GM18517 (cell line): Measurements from ENCODE around the gene ERP44.
"Not testable (repeated sequence)": the region's sequence is repeated elsewhere in the genome, so short reads cannot be mapped to it uniquely, and the experiment has no call there.

Experiments
- ATAC-seq: cut with Tn5 transposase; IDR thresholded peaks from one replicate; pipeline ENCODE4 v1.9.1; 2021; ENCODE audit warnings: mild to moderate bottlenecking, moderate library complexity; ENCODE audit not compliant: unreplicated experiment

The ERP44 gene

GRCh38 chr9:100101608-100102007, 2.8 kb upstream of the ERP44 start:
- ATAC-seq: no peak

- no peak for ATAC-seq
These were observed 1.4 kb upstream of the ERP44 start for GRCh38 chr9:100100146-100100667.

- ATAC-seq: peak; percentile 14
These were observed 882 bp upstream of the ERP44 start for GRCh38 chr9:100099722-100100042.

GRCh38 chr9:100098046-100098886, 534 bp downstream of the ERP44 start:
- ATAC-seq: peak; percentile 9

DNA sequence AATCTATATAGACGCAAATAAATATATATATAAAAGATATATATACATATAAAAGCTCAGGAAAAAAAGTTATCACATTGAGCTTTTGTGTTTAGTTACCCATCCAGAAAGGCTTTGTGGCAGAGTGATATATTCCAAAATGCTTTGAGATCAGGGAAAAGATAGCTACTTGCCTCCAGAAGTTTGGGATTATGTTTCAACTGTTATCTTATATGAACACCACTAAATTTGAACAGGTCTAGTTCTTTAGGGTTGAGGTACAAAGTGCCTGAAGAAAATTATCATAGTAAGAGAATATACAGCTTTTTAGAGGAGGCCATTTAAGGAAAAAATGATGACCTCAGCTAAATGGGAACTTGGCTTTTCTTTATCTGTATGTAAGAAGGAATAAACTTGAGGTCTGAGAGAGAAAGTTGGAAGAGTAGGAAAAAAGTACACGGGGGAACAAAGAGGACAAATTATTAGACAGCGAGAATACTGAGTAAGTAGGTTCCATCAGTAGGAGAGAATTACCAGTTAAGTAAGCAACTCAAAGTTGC, 2.4 kb downstream of the ERP44 start:
- ATAC-seq: no peak

GRCh38 chr9:100094411-100094810, 4.4 kb downstream of the ERP44 start:
- not testable (repeated sequence) for ATAC-seq

GRCh38 chr9:100092066-100092465, 6.7 kb downstream of the ERP44 start:
- ATAC-seq: no peak

DNA sequence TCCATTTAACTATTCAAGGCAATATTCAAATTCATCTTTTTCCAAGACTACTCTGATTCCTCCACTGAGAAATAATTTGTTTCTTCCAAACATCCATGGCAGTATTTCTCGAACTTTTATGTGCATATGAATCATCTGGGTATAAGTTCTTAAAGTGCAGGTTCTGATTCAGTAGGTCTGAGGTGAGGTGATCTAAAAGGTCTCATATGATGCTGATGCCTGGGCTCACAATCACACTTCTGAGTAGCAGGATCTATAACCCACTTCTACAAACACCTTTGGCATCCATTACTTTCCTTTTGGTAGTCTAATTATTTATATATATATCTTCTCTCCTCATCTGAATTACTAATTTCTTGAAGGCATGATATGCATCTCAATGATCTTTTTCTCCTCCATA, 7.2 kb downstream of the ERP44 start:
- no peak for ATAC-seq

- no peak for ATAC-seq
These were observed 7.9 kb downstream of the ERP44 start for GRCh38 chr9:100090880-100091279.

GRCh38 chr9:100088202-100088601, 10.6 kb downstream of the ERP44 start:
- ATAC-seq: no peak

DNA sequence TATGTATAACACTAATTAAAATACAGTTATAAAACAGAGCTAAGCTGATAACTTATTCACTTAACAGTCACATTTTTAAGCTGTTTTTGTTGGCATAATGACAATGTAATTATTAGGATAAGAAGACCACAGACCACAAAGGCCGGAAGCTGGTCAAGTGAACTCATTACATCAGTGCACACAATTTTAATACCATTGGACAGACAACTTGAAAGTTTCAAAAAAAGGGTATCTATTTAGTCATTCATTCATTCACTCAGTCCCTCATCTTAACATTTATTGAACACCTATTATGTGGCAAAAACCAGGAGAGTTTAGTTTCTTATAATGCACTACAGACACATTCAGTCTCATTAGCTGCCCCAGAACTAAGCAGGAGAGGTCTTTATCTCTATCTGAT, 11.6 kb downstream of the ERP44 start:
- no peak for ATAC-seq

DNA sequence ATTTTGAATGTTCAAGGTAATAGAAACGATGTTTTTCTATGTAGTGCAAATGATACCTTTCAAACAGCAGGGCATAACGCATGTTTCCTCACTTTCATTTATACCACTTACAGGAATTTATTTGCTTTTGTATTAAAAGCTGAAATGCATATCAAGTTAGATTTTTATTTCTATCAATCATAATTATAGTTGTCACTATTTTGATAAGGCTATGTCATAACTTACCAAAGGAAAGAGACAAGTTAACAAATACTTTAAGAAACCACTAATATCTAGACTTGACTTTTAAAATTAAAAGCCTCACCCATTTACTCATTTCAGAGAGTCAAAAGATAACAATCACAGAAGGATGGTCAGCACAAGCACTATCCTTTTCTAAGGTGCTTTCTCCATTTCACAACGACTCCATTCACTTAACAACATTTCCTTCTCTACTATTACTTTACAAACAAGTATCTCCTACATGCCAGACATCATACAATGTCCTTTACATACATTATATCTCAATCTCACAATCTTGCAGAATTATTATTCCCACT, 12.6 kb downstream of the ERP44 start:
- no peak for ATAC-seq

DNA sequence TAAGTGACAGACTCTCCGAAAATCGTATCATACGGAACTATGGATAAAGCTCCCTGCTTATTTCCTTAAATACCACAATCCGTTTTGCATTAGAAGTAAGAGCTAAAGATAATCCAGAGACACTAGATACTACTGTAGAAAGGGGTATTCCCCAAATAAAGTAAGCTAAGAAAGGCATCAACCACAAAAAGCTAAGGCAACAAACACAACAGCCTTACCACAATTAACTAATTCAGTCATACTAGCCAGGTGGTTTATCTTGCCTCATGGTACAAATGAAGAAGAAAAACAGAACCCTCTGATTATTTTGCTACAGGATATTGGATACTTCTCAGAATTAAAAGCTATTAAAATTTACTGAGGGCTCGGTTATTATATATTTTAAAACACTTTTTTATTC, 14.1 kb downstream of the ERP44 start:
- ATAC-seq: peak; percentile 92

DNA sequence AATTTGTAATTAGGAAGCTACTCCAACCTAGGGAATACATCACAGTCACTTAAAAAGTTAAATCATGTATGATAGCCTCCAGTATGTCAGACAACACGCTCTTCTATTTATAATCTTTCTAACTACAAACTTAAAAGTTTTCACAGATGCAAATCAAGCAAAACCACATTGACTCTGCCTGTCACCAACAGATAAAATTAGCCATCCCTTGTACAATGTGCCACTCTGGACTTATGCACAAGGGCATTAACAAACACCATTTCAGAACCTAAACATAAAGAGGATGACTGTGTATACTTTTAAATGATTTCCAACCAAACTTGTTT, 14.7 kb downstream of the ERP44 start:
- ATAC-seq: peak; percentile 52

GRCh38 chr9:100083448-100084127, 15.2 kb downstream of the ERP44 start:
- peak; percentile 39 for ATAC-seq

DNA sequence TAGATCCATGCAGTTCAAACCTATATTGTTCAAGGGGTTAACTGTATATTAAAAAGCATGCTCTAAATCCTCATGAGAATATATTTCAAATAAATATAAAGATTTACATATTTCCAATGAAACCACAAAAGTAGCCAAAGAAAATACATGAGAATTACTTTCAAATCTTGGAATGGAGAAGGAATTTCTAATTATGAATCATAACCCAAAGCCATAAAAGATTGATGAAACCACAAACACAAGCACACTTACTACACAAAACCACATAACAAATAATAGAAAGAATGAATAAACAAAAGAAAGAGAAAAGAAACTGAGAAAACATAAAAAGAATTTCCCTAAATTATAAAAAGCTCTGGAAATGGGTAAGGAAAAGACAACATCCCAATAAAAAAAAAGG, 16.0 kb downstream of the ERP44 start:
- no peak for ATAC-seq

DNA sequence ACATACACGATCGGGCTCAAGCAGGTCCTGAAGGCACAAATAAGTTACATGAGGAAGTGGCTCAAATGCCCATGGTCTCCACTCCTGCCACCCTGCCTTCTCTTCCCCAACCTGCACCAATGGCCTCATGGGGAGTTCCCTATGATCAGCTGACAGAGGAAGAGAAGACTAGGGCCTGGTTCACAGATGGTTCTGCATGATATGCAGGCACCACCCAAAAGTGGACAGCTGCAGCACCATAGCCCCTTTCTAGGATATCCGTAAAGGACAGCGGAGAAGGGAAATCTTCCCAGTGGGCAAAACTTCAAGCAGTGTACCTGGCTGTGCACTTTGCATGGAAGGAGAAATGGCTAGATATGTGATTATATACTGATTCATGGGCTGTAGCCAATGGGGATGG, 22.5 kb downstream of the ERP44 start:
- not testable (repeated sequence) for ATAC-seq

- ATAC-seq: no peak
These were observed 23.8 kb downstream of the ERP44 start for GRCh38 chr9:100074989-100075388.

- no peak for ATAC-seq
These were observed 24.7 kb downstream of the ERP44 start for GRCh38 chr9:100074093-100074492.

DNA sequence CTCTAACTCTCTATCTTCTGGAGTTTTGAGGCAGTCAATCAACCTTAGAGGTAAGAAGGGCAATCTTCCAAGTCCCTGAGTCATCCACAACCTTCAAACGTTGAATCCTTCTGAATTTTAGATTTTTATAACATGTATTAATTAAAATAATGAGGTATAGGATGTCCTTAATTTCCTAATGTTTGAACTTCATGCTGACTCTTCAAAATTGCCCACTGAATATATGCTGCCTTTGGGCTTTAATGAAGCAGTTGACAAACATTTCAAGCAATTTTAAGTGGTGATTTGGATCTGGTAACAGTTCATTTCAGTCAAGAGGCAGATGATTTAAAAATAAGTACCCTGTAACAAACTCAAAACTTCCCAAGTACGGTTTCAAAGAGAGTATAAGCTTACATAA, 26.0 kb downstream of the ERP44 start:
- no peak for ATAC-seq

DNA sequence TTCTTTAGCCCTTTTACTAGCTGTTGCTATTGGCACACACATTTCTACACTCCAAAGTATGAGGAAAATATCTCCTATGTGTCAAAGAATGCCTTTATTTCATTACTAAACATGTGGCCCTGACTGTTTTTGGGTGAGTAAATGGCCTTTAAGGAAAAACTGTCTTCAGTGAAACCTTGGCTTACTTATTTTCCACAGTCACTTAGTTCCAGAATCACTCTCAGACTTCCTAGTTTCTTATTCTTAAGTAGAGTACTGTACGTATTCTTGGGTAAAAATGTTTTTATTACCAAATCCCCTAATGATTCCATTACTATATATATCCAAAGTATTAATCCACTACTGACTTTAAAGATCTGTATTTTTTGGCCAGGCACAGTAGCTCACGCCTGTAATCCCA, 27.5 kb downstream of the ERP44 start:
- no peak for ATAC-seq
